Stimulated activated CD8-positive, alpha-beta memory T cell treated with anti-CD3 and anti-CD28 coated beads, Interleukin-15, amount 100 ng/mL, for 4 hours (primary cell): ENCODE measurements around the gene MLXIP.
A peak's percentile ranks its signal among the peaks of the same experiment; 100 is the strongest.

Experiments
- DNase-seq, 2 donors: peaks; one replicate each; pipeline ENCODE4 v3.0.0-alpha.2; 2020; ENCODE audit warnings: low read depth in 2 of 2

Gene MLXIP

GRCh38 chr12:122185494-122186082 is 107.0 kb downstream of the MLXIP start:
- DNase-seq, result no peak

GRCh38 chr12:122187466-122187865 is 108.9 kb downstream of the MLXIP start:
- no peak for DNase-seq

GRCh38 chr12:122189626-122190475 is 111.3 kb downstream of the MLXIP start:
- DNase-seq, result no peak

GRCh38 chr12:122190842-122191668 is 112.5 kb downstream of the MLXIP start:
- peak in 1 of 2 donors; percentile 51 for DNase-seq

- no peak for DNase-seq
Measured at GRCh38 chr12:122192441-122192840, 113.9 kb downstream of the MLXIP start.

GRCh38 chr12:122194804-122195203 is 116.2 kb downstream of the MLXIP start:
- DNase-seq, result no peak

GRCh38 chr12:122195405-122195804 is 116.8 kb downstream of the MLXIP start:
- no peak for DNase-seq
